ENCODE measurements around the gene NEDD4.

- TF ChIP-seq POLR2A (IDR thresholded peaks at IDR 0.05): no peak
- TF ChIP-seq, protein P1, sequence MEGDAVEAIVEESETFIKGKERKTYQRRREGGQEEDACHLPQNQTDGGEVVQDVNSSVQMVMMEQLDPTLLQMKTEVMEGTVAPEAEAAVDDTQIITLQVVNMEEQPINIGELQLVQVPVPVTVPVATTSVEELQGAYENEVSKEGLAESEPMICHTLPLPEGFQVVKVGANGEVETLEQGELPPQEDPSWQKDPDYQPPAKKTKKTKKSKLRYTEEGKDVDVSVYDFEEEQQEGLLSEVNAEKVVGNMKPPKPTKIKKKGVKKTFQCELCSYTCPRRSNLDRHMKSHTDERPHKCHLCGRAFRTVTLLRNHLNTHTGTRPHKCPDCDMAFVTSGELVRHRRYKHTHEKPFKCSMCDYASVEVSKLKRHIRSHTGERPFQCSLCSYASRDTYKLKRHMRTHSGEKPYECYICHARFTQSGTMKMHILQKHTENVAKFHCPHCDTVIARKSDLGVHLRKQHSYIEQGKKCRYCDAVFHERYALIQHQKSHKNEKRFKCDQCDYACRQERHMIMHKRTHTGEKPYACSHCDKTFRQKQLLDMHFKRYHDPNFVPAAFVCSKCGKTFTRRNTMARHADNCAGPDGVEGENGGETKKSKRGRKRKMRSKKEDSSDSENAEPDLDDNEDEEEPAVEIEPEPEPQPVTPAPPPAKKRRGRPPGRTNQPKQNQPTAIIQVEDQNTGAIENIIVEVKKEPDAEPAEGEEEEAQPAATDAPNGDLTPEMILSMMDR (IDR thresholded peaks at IDR 0.05): no peak
Observed at GRCh38 chr15:55998478-55998877, 5.1 kb upstream of the NEDD4 start.
